ENCODE results near the gene PWWP2B. TPM values are rescaled to one million over a fixed set of nuclear protein-coding genes. Genes with fewer than 3 reads are reported as not detected.

The PWWP2B gene
- total RNA-seq, 1 experiment from 2014 or later: 51.6 TPM

GRCh38 chr10:132429281-132430230 lies 32.6 kb downstream of the PWWP2B start:
- ATAC-seq (peak; percentile 26), DNase-seq (ENCODE audit: low read depth, low spot score) (no peak)
- in situ Hi-C loops (cut with HindIII; ENCODE audit: low pct_unique_long_range_greater_than_20kb, low sequenced_read_pairs) (no loop called here), intact Hi-C loops (cut with micrococcal nuclease; ENCODE audit: unreplicated experiment) (no loop called here)
- no peak overlapping the region for H3K4me3 ChIP-seq (ENCODE audit: low read depth in 2 of 2, low read length in 2 of 2)
- no peaks in the 10 kb centered on the region for H3K9me3 ChIP-seq (ENCODE audit: control insufficient read depth, insufficient read depth, low read depth, low read length)
- TF ChIP-seq TCF7L2 (IDR thresholded peaks at IDR 0.05; ENCODE audit: low read depth, low read length) (no peak), SIN3A (IDR thresholded peaks at IDR 0.05; ENCODE audit: borderline replicate concordance, insufficient read depth, low read depth, low read length) (no peak), POLR2AphosphoS5 (IDR thresholded peaks at IDR 0.05; ENCODE audit: low read depth, low read length) (no peak), CTCF (IDR thresholded peaks at IDR 0.05) (no peak), REST (IDR thresholded peaks at IDR 0.05; ENCODE audit: insufficient read depth in 1 of 2, low read depth in 2 of 2, low read length in 1 of 2) (no peak)
- peaks cover 20% of the 10 kb centered on the region for H3K4me1 ChIP-seq (ENCODE audit: control insufficient read depth, insufficient read depth, low read length)
- no peaks in the 10 kb centered on the region for H3K36me3 ChIP-seq (ENCODE audit: control insufficient read depth, insufficient read depth, low read length)
- ChIA-PET POLR2A (no interaction called here), CTCF (no interaction called here)
- no peaks in the 10 kb centered on the region for H3K27me3 ChIP-seq (ENCODE audit: control insufficient read depth, insufficient read depth, low read length)
- 0 out of 2 replicates have a peak overlapping the region, but pooled peaks have one; percentile 44 for H3K27ac ChIP-seq (ENCODE audit: low read length)
- BruUV-seq (replicated peaks): no TSS peak

- TF ChIP-seq CTCF (IDR thresholded peaks at IDR 0.05): no peak
- TF ChIP-seq TCF7L2 (IDR thresholded peaks at IDR 0.05; ENCODE audit: low read depth, low read length): no peak
- TF ChIP-seq REST (IDR thresholded peaks at IDR 0.05; ENCODE audit: insufficient read depth in 1 of 2, low read depth in 2 of 2, low read length in 1 of 2): no peak
- TF ChIP-seq POLR2AphosphoS5 (IDR thresholded peaks at IDR 0.05; ENCODE audit: low read depth, low read length): no peak
- TF ChIP-seq SIN3A (IDR thresholded peaks at IDR 0.05; ENCODE audit: borderline replicate concordance, insufficient read depth, low read depth, low read length): no peak
- DNase-seq (ENCODE audit: low read depth, low spot score) (no peak), ATAC-seq (no peak)
- Histone ChIP-seq H3K4me1 (ENCODE audit: control insufficient read depth, insufficient read depth, low read length) (peaks cover 20% of the 10 kb centered on the region), H3K27me3 (ENCODE audit: control insufficient read depth, insufficient read depth, low read length) (no peaks in the 10 kb centered on the region), H3K27ac (ENCODE audit: low read length) (no peak overlapping the region), H3K4me3 (ENCODE audit: low read depth in 2 of 2, low read length in 2 of 2) (no peak overlapping the region), H3K36me3 (ENCODE audit: control insufficient read depth, insufficient read depth, low read length) (no peaks in the 10 kb centered on the region), H3K9me3 (ENCODE audit: control insufficient read depth, insufficient read depth, low read depth, low read length) (no peaks in the 10 kb centered on the region)
- CTCF ChIA-PET: no interaction called here
- BruUV-seq (replicated peaks): no TSS peak
- intact Hi-C loops (cut with micrococcal nuclease; ENCODE audit: unreplicated experiment) (no loop called here), in situ Hi-C loops (cut with HindIII; ENCODE audit: low pct_unique_long_range_greater_than_20kb, low sequenced_read_pairs) (no loop called here)
- POLR2A ChIA-PET: no interaction called here
Observed at GRCh38 chr10:132430231-132430743, 33.3 kb downstream of the PWWP2B start.

Data from Panc1 (cell line).